ENCODE results near the gene EMC10.

DNA sequence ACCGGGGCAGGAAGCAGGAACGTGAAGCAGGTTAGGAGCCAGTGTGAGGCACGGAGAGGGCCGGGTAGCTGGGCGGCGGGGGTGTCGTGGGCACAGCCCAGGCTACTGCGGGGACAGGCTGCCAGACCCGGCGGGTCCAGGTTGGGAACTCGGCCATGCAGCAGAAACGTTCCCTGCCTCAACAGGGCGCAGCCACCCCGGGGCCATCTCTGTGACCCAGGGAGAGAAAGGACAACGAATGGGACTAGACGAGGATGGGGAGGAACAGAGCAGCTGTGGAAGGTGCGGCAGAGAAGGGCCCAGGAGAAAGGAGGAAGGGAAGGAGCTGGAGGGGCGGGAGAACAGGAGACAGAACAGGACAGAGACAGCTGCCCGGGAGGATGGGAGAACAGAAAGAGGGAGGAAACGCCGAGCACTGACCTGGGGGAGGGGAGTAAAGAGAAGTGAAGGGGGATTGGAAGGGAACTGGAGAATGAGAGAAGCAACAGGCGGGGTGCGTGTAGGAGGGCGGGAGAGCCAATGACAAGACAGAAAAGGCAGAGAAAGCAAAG is 13.2 kb downstream of the EMC10 start:
- TF ChIP-seq, protein P1, sequence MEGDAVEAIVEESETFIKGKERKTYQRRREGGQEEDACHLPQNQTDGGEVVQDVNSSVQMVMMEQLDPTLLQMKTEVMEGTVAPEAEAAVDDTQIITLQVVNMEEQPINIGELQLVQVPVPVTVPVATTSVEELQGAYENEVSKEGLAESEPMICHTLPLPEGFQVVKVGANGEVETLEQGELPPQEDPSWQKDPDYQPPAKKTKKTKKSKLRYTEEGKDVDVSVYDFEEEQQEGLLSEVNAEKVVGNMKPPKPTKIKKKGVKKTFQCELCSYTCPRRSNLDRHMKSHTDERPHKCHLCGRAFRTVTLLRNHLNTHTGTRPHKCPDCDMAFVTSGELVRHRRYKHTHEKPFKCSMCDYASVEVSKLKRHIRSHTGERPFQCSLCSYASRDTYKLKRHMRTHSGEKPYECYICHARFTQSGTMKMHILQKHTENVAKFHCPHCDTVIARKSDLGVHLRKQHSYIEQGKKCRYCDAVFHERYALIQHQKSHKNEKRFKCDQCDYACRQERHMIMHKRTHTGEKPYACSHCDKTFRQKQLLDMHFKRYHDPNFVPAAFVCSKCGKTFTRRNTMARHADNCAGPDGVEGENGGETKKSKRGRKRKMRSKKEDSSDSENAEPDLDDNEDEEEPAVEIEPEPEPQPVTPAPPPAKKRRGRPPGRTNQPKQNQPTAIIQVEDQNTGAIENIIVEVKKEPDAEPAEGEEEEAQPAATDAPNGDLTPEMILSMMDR (IDR thresholded peaks at IDR 0.05) = no peak
- no peak for TF ChIP-seq POLR2A (IDR thresholded peaks at IDR 0.05)

Data from prostate gland (tissue), 2 donors.